Omental fat pad (tissue), 4 donors: ENCODE measurements around the gene C19orf85. TPM values are rescaled to one million over a fixed set of nuclear protein-coding genes. Genes with fewer than 3 reads are reported as not detected.

ENCODE experiments used
- ATAC-seq: fragments of 150-250 bp; one replicate; pipeline ENCODE4 v1.9.1; 2016; ENCODE audit warnings: mild to moderate bottlenecking, moderate library complexity; ENCODE audit not compliant: low FRiP score
- DNase-seq: peaks from one replicate; pipeline ENCODE4 v3.0.0-alpha.2; 2019; ENCODE audit warnings: low spot score
- CTCF ChIP-seq, 3 donors: fragments of 450-650 bp; IDR thresholded peaks; one replicate each; pipeline ENCODE4 v1.5.1; 2016 to 2017; ENCODE audit warnings: antibody characterized with exemption in 3 of 3, mild to moderate bottlenecking in 3 of 3, moderate library complexity in 2 of 3
- total RNA-seq, 4 donors: library from RNA; depleted of rRNA; stranded (reverse); fragments of >200 nt; gene quantifications; one replicate each; pipeline ENCODE4 v1.1.0, GENCODE V29; 2016

The C19orf85 gene
- total RNA-seq, 4 donors from 2014 or later: not detected

GRCh38 chr19:55435020-55435419, 29.5 kb downstream of the C19orf85 start:
- DNase-seq (no peak), ATAC-seq (no peak)
- no peak for TF ChIP-seq CTCF (IDR thresholded peaks at IDR 0.05)

- DNase-seq (no peak), ATAC-seq (no peak)
- TF ChIP-seq CTCF (IDR thresholded peaks at IDR 0.05): no peak
Measured at GRCh38 chr19:55434356-55434919, 30.1 kb downstream of the C19orf85 start.

- TF ChIP-seq CTCF (IDR thresholded peaks at IDR 0.05): no peak
- ATAC-seq: no peak
- no peak for DNase-seq
Measured at GRCh38 chr19:55433292-55433691, 31.3 kb downstream of the C19orf85 start.

- ATAC-seq: no peak
Measured at GRCh38 chr19:55432241-55432959, 32.2 kb downstream of the C19orf85 start.

GRCh38 chr19:55431183-55431582, 33.4 kb downstream of the C19orf85 start:
- TF ChIP-seq CTCF (IDR thresholded peaks at IDR 0.05): no peak
- DNase-seq: no peak
- no peak for ATAC-seq

More at GRCh38 chr19:55432241-55432959, 32.2 kb downstream of the C19orf85 start:
- no peak for TF ChIP-seq CTCF (IDR thresholded peaks at IDR 0.05)
- DNase-seq: no peak

- TF ChIP-seq CTCF (IDR thresholded peaks at IDR 0.05): no peak
- DNase-seq (no peak), ATAC-seq (no peak)
Measured at GRCh38 chr19:55426042-55426441, 38.5 kb downstream of the C19orf85 start.

GRCh38 chr19:55424518-55424917, 40.0 kb downstream of the C19orf85 start:
- DNase-seq (no peak), ATAC-seq (no peak)
- no peak for TF ChIP-seq CTCF (IDR thresholded peaks at IDR 0.05)
